22Rv1 (cell line): ENCODE measurements around the gene NRXN3.

ENCODE experiments used
- CTCF ChIP-seq: fragments of 450-650 bp; IDR thresholded peaks from 2 replicates; pipeline ENCODE4 v1.5.1; 2017; ENCODE audit warnings: mild to moderate bottlenecking
- ZFX ChIP-seq: fragments of 450-650 bp; IDR thresholded peaks from 2 replicates; pipeline ENCODE4 v1.6.1; 2017; ENCODE audit warnings: antibody characterized with exemption, borderline replicate concordance

- TF ChIP-seq ZFX (no peak), CTCF (no peak)
Observed at GRCh38 chr14:78627114-78627513, 456.9 kb downstream of the NRXN3 start.
